GM19463 (cell line): ENCODE measurements around the gene ADORA3.
"Not testable (repeated sequence)": the region's sequence is repeated elsewhere in the genome, so short reads cannot be mapped to it uniquely, and the experiment has no call there.

Experiments
- ATAC-seq: cut with Tn5 transposase; IDR thresholded peaks from one replicate; pipeline ENCODE4 v1.9.1; 2021; ENCODE audit warnings: mild to moderate bottlenecking, moderate library complexity; ENCODE audit not compliant: unreplicated experiment

The ADORA3 gene

DNA sequence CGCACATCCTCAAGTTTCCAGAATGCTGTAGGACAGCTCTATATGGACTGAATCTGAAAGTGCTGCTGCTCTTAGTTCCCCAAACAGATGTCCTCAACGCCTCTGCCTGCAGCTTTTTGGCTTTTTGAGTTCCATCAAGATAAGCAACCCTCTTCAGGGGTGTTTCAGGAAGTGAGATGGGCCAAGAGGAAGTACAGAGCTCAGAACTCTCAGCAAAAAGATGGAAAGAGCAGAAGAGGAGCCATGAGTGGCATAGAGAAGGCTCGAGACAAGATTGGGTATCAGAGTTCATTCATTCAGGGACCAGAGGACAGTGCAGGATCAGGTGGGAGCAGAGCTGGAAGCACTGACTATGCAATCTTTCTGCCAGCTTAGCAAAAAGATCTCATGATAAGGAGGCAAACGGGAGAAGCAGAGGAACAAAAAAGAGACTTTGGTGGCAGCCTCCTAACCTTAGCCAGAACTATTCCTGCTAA, at the start of gene ADORA3, which contains the start of gene TMIGD3:
Gene ADORA3 (minus strand): TSS at position 49 of the 476 bp plus-strand sequence. CDS start 279 bp downstream, outside the sequence.
Gene TMIGD3 (minus strand): TSS at position 49 of the 476 bp plus-strand sequence. CDS start 279 bp downstream, outside the sequence.
- ATAC-seq = no peak

DNA sequence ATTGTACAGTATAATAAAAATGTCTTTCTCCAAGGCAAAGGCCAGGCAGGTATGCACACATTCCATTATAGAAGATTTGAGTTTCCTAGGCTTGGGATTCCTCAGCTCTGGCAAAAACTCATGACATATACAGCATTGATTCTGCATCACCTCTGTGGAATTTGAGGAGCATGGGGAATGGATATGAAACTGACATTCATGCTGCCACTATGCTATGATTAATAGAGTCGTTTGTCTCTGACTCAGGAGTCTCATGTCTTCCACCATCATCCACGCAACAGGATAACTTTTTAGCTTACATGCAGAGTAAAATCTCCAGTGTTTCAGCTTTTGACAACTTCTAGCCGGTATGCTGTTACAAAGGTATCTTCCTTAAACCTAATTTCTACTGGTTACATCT, 49.8 kb upstream of the ADORA3 start:
- no peak for ATAC-seq

- no peak for ATAC-seq
Measured at GRCh38 chr1:111552587-111552986, 49.2 kb upstream of the ADORA3 start.

- no peak for ATAC-seq
Measured at GRCh38 chr1:111551623-111552411, 48.4 kb upstream of the ADORA3 start.

GRCh38 chr1:111547786-111548185, 44.4 kb upstream of the ADORA3 start:
- ATAC-seq = not testable (repeated sequence)

DNA sequence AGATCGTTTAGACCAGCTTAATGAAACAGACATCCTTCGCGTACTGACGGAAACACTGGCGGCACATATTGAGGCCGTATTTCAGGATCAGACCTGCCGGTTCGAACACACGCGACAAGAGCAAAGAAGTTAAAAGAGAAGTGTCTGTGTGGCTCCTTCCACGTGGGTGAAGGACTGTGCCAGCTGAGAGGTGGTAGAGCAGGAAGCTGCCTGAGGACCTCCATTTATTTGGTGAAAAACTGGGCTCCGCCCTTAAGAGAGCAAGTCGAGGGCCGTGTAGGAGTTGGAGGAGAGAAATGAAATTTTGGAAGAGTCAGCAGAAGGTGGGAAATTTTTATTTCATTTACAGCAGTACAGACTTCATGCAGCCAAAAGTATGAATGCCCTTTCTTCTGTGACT, 38.8 kb upstream of the ADORA3 start:
- no peak for ATAC-seq

DNA sequence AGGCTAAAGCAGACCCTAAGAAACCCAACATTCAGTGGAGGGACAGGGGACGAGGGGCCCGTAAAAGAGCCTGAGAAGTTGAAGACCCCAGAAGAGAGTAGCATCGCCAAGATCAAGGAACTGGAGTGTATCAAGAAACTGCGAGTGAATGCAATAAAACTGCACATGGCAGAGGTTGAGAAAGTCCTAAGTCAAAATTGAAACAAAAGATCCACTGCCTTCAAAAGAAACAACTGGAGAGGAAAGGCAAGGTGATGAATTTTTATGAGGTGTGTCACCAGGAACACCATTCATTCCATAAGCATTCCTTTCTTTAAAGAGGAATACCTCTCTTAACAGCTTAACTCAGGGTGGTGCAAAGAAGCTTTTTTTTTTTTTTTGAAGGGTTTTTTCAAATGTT, 38.3 kb upstream of the ADORA3 start:
- ATAC-seq = no peak

GRCh38 chr1:111540928-111541327, 37.5 kb upstream of the ADORA3 start:
- no peak for ATAC-seq

DNA sequence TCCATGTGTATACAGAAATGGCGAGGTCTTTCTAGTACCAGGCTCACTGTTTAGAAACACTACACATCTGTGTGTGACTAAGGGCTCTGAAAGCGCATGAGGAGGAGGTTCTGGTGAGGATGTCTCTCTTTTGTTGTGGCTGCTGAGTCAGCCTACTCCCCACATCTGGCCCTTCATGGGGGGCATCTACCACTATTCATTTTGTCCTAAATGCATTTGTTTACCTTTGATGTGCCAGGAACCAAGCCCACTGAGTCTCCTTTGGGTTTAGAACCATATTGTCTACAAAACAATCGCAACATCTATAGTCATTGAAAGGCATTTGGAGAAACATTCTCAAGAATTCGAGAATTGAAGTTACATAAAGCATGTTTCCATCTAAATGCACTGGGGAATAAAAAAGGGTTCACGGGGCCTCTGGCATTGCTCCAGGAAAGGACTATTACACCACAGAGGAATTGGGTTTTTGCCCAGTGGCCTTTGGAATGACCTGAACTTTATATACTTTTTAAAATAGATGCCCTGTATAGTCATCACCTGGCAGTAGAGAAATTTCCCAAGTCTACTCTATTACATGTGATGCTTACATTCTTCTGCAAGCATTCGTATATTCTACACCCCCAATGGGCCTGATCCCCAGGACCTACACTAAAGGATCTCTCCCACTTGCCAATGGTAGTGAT, 35.1 kb upstream of the ADORA3 start:
- no peak for ATAC-seq

DNA sequence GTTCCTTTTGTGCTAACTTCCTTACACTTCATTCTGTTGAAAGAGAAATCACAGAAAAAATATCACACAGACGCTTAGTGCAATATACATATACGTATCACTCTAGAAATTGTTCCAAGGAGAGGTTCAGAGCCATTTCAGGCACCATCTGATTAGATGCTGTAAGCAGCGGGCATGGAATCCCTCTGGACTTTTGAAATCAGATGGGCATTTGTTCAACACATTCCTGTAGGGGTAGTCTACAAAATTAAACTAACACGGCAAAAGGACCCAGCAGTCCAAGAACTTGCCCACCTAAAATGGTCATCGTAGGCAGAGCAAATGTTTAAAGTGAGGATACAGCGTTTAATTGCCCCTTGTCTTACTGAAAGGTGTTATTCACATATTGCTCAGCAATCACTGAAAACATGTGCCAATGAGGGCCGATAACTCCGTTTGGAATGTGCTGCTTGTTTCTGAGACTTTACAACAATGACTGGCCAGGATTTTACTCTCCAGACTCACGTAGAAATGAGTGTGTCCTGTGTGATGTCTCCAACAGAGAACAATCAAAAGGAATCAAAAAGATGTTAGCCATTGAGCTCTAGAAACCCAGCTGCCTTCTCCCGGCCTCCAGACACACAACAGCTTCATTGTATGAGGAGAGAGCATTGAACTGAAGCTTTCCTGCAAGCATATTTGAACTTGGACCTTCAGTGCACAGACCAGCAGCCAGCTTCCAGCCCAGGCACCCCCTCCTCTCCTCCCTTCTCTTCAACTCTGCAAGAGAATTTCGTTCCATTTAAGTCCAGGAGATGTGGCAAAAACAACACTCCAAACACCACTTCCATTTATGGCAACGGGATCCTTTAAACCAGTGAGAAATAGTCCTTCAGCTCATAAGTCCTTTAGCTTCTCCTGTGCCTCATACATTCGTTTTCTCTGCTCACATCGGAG, 32.1 kb upstream of the ADORA3 start:
- ATAC-seq = no peak

- no peak for ATAC-seq
Measured at GRCh38 chr1:111520053-111520452, 16.6 kb upstream of the ADORA3 start.

GRCh38 chr1:111517469-111518225, 14.2 kb upstream of the ADORA3 start:
- no peak for ATAC-seq

DNA sequence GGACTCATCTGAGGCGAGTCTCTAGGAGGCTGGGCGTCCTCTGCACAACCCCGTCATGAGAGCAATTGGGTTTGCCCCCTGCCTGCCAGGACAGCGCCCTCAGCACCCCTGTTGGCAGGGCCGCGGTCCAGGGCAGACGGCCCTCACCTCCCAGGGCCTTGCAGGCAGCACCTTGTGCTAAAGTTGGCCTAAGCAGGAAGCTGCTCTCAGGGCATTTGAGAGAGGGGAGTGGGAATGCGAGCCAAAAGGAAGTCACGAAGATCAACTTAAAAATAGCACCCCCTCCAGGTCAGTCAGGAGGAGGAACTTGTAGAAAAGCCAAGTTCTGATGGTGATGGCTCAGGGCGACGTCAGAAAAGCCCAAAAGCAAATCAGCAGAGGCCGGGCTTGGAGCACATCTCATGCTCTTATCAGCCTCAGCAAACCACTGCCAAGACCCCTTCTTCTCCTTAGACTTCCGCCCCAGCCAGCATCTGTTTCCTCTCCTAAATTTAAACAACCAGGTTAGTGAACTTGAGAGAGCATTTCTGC, 12.6 kb upstream of the ADORA3 start:
- peak; percentile 40 for ATAC-seq

- peak; percentile 30 for ATAC-seq
Measured at GRCh38 chr1:111515291-111516004, 12.0 kb upstream of the ADORA3 start.

GRCh38 chr1:111513410-111514020, 10.1 kb upstream of the ADORA3 start:
- no peak for ATAC-seq

- ATAC-seq = no peak
Measured at GRCh38 chr1:111512931-111513330, 9.5 kb upstream of the ADORA3 start.

DNA sequence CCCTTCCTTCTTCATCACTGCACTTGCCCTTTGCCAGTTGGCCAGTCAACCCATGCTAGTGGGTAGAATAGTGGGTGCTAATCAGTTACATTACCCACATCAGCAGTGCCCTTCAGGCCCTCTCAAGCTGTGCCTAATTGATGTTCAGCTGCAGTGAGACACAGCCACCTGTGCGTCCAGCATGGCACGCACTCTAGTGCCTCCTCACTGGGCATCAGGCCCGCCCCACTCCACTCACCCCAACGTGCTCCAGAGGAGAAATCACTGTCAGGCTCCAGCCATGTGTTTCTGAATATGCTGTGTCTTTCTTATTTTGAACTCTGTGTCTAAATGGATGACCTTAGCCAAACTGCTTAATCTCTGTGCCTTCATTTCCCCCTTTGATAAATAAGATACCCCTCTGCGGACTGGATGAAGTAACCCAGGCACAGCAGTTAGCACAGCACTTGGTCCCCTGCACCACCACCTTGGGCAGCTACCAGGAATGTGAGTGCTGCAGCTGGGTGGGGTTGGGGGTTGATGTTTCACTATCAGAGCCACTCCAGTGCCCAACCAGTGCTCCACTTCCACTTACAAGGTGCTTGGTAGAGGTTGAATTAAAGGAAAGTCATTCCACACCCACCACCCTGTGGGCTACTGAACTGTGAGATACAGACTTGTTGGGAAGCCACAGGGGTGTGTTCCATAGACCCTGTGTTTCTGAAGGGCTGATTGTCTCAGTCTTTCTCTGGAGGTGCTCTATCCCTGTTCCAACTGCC, 8.9 kb upstream of the ADORA3 start:
- no peak for ATAC-seq

DNA sequence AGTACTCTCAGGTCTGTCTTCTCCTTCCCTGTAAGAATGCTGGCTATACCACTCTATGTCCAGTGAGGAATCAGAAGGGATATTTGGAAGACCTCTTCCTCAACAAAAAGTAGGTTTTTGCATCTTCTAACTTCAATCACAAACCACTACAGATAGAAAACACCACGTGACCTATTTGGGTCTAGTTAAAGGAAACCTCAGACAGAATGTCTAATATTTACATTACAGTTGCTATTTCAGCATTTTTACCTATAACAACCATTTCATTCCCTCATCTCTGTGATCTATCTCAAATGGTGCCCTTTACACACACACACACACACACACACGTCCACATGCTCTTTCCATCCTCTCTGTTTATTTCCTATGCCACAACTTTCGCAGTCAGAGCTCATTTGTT, 7.9 kb upstream of the ADORA3 start:
- no peak for ATAC-seq
